Stimulated activated CD4-positive, alpha-beta T cell treated with anti-CD3 and anti-CD28 coated beads, TNF-alpha, amount 100 ng/mL, for 24 hours (primary cell): Measurements from ENCODE around the gene PALMD.

ENCODE experiments used
- DNase-seq, 3 experiments: peaks; one replicate each; pipeline ENCODE4 v3.0.0-alpha.2; 2020; ENCODE audit warnings: low read depth in 3 of 3

The PALMD gene

GRCh38 chr1:99660496-99660895 lies 14.6 kb downstream of the PALMD start:
- no peak for DNase-seq

GRCh38 chr1:99661780-99662179 lies 15.9 kb downstream of the PALMD start:
- no peak for DNase-seq

- DNase-seq: no peak
Observed at GRCh38 chr1:99662539-99663080, 16.7 kb downstream of the PALMD start.

- DNase-seq: no peak
Observed at GRCh38 chr1:99663501-99663900, 17.6 kb downstream of the PALMD start.

GRCh38 chr1:99665212-99665611 lies 19.3 kb downstream of the PALMD start:
- no peak for DNase-seq

GRCh38 chr1:99669376-99669775 lies 23.5 kb downstream of the PALMD start:
- no peak for DNase-seq

- no peak for DNase-seq
Observed at GRCh38 chr1:99669821-99670220, 23.9 kb downstream of the PALMD start.

- no peak for DNase-seq
Observed at GRCh38 chr1:99670583-99670982, 24.7 kb downstream of the PALMD start.

GRCh38 chr1:99672038-99672437 lies 26.1 kb downstream of the PALMD start:
- no peak for DNase-seq

GRCh38 chr1:99672530-99673213 lies 26.8 kb downstream of the PALMD start:
- DNase-seq: no peak

- no peak for DNase-seq
Observed at GRCh38 chr1:99673315-99673714, 27.4 kb downstream of the PALMD start.

GRCh38 chr1:99674115-99675064 lies 28.5 kb downstream of the PALMD start:
- no peak for DNase-seq

- DNase-seq: no peak
Observed at GRCh38 chr1:99675292-99675691, 29.4 kb downstream of the PALMD start.

GRCh38 chr1:99675994-99676393 lies 30.1 kb downstream of the PALMD start:
- DNase-seq: no peak

- no peak for DNase-seq
Observed at GRCh38 chr1:99676876-99677275, 31.0 kb downstream of the PALMD start.

- DNase-seq: no peak
Observed at GRCh38 chr1:99677416-99677815, 31.5 kb downstream of the PALMD start.

- DNase-seq: no peak
Observed at GRCh38 chr1:99680270-99680669, 34.4 kb downstream of the PALMD start.

- no peak for DNase-seq
Observed at GRCh38 chr1:99681583-99681982, 35.7 kb downstream of the PALMD start.

- DNase-seq: no peak
Observed at GRCh38 chr1:99682291-99682751, 36.4 kb downstream of the PALMD start.

- DNase-seq: peak; percentile 1 to 31 (median 8)
Observed at GRCh38 chr1:99685516-99686180, 39.7 kb downstream of the PALMD start.

GRCh38 chr1:99691175-99691574 lies 45.3 kb downstream of the PALMD start:
- no peak for DNase-seq

- no peak for DNase-seq
Observed at GRCh38 chr1:99696616-99697015, 50.7 kb downstream of the PALMD start.
